MM.1S (cell line): ENCODE results near the gene GEMIN4.
"Not testable (repeated sequence)": the region's sequence is repeated elsewhere in the genome, so short reads cannot be mapped to it uniquely, and the experiment has no call there.

Source experiments
- DNase-seq: peaks from one replicate; pipeline ENCODE4 v3.0.0-alpha.2; 2015
- H2AFZ ChIP-seq: fragments of 300-600 bp; sonication (generic); 2 replicates; pipeline ENCODE4 v1.6.0; 2016; ENCODE audit warnings: antibody characterized with exemption, low read length
- H3F3A ChIP-seq: fragments of 300-600 bp; sonication (generic); 2 replicates; pipeline ENCODE4 v1.6.1; 2016; ENCODE audit warnings: mild to moderate bottlenecking, antibody characterized with exemption, low read length, moderate library complexity, mixed read lengths; ENCODE audit not compliant: insufficient read depth
- H3K27ac ChIP-seq: fragments of 300-600 bp; sonication (generic); 2 replicates; pipeline ENCODE4 v1.5.1; 2016; ENCODE audit warnings: mild to moderate bottlenecking, low read length
- H3K27me3 ChIP-seq: fragments of 300-600 bp; sonication (generic); replicated peaks from 2 replicates; pipeline ENCODE4 v1.6.0; 2016; ENCODE audit warnings: low read length; ENCODE audit not compliant: insufficient read depth
- H3K36me3 ChIP-seq: fragments of 300-600 bp; sonication (generic); replicated peaks from 2 replicates; pipeline ENCODE4 v1.6.1; 2016; ENCODE audit warnings: mild to moderate bottlenecking, low read length, mixed read lengths; ENCODE audit not compliant: insufficient read depth
- H3K4me1 ChIP-seq: fragments of 300-600 bp; sonication (generic); 2 replicates; pipeline ENCODE4 v1.6.1; 2016; ENCODE audit warnings: low read length, mixed read lengths
- H3K4me2 ChIP-seq: fragments of 300-600 bp; sonication (generic); 2 replicates; pipeline ENCODE4 v1.6.0; 2016; ENCODE audit warnings: low read depth, low read length
- H3K4me3 ChIP-seq: fragments of 300-600 bp; sonication (generic); 2 replicates; pipeline ENCODE4 v1.5.1; 2016; ENCODE audit warnings: low read length, mixed read lengths
- H3K79me2 ChIP-seq: fragments of 300-600 bp; sonication (generic); 2 replicates; pipeline ENCODE4 v1.6.1; 2016; ENCODE audit warnings: mixed run types, low read length, mixed read lengths
- H3K9ac ChIP-seq: fragments of 300-600 bp; sonication (generic); 2 replicates; pipeline ENCODE4 v1.6.1; 2016; ENCODE audit warnings: low read length, mixed read lengths
- H3K9me2 ChIP-seq: fragments of 300-600 bp; sonication (generic); replicated peaks from 2 replicates; pipeline ENCODE4 v1.6.1; 2016; ENCODE audit warnings: mild to moderate bottlenecking, low read length, mixed read lengths; ENCODE audit not compliant: insufficient read depth
- H3K9me3 ChIP-seq: fragments of 300-600 bp; sonication (generic); replicated peaks from 2 replicates; pipeline ENCODE4 v1.6.1; 2016; ENCODE audit warnings: mild to moderate bottlenecking, low read length, mixed read lengths; ENCODE audit not compliant: insufficient read depth
- H4K20me1 ChIP-seq: fragments of 300-600 bp; sonication (generic); 2 replicates; pipeline ENCODE4 v1.6.1; 2016; ENCODE audit warnings: mild to moderate bottlenecking, low read length, moderate library complexity, mixed read lengths; ENCODE audit not compliant: insufficient read depth
- CTCF ChIP-seq: fragments of 300-600 bp; sonication (generic); IDR thresholded peaks from 2 replicates; pipeline ENCODE4 v1.5.1; 2016; ENCODE audit warnings: antibody characterized with exemption, low read length, mixed read lengths
- EZH2 ChIP-seq: fragments of 300-600 bp; sonication (generic); optimal IDR thresholded peaks from 2 replicates; pipeline ENCODE3; 2017; ENCODE audit warnings: low read depth, mild to moderate bottlenecking, antibody characterized with exemption, low read length, mixed read lengths
- EZH2phosphoT487 ChIP-seq: fragments of 300-600 bp; sonication (generic); IDR thresholded peaks from 2 replicates; pipeline ENCODE4 v1.6.1; 2018; ENCODE audit warnings: antibody characterized with exemption, low read length

Gene GEMIN4

DNA sequence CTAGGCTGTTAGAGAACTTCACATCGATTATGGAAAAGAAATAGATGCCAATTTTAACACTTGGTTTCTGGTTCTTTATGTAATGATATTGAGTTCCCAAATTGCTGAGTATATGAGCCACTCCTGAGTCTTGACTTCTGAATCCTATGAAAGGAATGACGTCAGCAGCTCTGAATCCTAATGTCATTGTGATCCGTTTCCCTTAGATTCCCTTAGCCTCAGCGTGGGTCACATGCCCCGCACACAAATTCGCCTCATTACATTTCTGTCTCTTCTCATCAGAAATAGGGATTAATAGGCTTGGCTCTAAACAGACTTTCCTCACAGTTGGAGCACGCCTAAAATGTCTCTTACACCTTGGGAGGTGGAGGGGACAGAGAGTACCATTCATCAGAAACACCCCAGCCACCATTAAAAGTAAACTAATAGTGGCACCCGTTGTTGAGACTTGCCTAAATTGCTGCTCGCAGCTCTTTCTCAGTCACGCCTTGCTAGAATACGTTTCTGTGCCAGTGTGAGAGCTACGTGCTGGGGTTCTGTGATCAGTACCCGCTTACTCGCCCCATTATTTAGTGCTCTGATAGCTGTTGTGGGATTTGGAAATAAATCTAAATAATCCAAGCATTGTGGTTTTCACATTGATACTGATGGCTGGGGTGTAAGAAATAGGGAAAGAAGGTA, 37.2 kb upstream of the GEMIN4 start:
- TF ChIP-seq EZH2phosphoT487 (no peak), EZH2 (no peak), CTCF (no peak)
- H3F3A ChIP-seq, result no peaks in the 10 kb centered on the region

DNA sequence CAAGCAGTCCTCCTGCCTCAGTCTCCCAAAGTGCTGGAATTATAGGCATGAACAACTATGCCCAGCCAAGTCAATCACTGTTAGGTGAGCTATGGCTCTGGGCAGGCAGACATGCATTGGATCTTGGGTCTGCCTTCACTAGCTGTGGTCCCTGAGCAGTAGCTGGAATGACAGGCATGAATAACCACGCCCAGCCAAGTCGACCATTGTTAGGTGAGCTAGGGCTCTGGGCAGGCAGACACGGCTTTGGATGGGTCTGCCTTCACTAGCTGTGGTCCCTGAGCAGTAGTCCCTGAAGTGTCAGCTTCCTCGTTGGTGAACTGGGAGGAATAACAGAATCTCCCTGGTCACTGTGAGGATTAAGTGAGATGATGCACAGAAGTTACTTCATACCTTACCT, 36.5 kb upstream of the GEMIN4 start:
- Histone ChIP-seq H4K20me1 (no peaks in the 10 kb centered on the region), H3K27me3 (no peaks in the 10 kb centered on the region), H3K9me2 (no peaks in the 10 kb centered on the region), H3K4me1 (0 out of 2 replicates have a peak, but pooled peaks cover under 1% of the 10 kb centered on the region), H3K27ac (no peak overlapping the region), H3K36me3 (peaks cover 13% of the 10 kb centered on the region; the same call in 1 of the 2 replicates), H3K4me2 (no peak overlapping the region), H3K9me3 (no peaks in the 10 kb centered on the region), H3K4me3 (no peak overlapping the region), H3K9ac (no peak overlapping the region), H2AFZ (no peak overlapping the region), H3K79me2 (peaks cover 13% of the 10 kb centered on the region), H3F3A (no peaks in the 10 kb centered on the region)
- no peak for DNase-seq
- TF ChIP-seq EZH2 (no peak), CTCF (no peak), EZH2phosphoT487 (no peak)

More for the DNA sequence above, 37.2 kb upstream of the GEMIN4 start:
- Histone ChIP-seq H3K27ac (no peak overlapping the region), H3K36me3 (peaks cover 13% of the 10 kb centered on the region; the same call in 1 of the 2 replicates), H2AFZ (no peak overlapping the region), H3K79me2 (peaks cover 5% of the 10 kb centered on the region), H3K9me2 (no peaks in the 10 kb centered on the region), H3K9me3 (no peaks in the 10 kb centered on the region), H4K20me1 (no peaks in the 10 kb centered on the region), H3K9ac (no peak overlapping the region), H3K4me2 (no peak overlapping the region), H3K4me3 (no peak overlapping the region), H3K27me3 (no peaks in the 10 kb centered on the region), H3K4me1 (no peaks in the 10 kb centered on the region)
- no peak for DNase-seq

DNA sequence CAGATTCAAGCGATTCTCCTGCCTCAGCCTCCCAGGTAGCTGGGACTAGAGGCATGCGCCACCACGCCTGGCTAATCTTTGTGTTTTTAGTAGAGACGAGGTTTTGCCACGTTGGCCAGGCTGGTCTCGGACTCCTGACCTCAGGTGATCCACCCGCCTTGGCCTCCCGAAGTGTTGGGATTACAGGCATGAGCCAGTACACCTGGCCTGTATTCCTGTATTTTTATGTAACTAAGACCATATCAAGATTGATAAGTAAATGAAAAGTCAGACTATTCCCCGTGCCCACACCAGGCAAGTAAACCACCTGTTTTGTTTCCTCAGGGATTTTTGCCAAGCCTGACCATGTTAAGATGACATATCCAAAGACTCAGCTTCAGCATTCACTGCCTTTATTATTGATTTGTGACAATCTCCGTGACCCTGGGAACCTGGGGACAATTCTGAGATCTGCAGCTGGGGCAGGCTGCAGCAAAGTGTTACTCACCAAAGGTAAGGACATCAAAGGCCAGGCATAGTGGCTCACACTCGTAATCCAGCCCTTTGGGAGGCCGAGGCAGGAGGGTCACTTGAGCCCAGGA, 35.7 kb upstream of the GEMIN4 start:
- Histone ChIP-seq H3K4me2 (no peak overlapping the region), H3K36me3 (peaks cover 13% of the 10 kb centered on the region; the same call in 1 of the 2 replicates), H4K20me1 (no peaks in the 10 kb centered on the region)

DNA sequence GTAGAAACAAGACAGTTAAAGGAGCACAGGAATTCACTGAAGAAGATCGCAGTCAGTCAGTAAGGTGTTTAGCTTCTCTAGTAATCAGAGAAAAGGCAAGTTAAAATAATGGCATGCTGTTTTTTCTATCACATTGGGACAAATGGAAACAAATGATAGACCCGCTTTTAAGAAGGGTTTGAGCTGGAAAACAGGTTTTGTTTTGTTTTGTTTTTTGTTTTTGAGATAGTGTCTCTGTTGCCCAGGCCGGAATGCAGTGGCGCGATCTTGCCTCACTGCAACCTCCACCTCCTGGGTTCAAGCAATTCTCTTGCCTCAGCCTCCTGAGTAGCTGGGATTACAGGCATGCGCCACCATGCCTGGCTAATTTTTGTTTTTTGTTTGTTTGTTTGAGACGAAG, 33.8 kb upstream of the GEMIN4 start:
- not testable (repeated sequence) for H3K27ac ChIP-seq, H3K9me3 ChIP-seq, DNase-seq, H3F3A ChIP-seq, H3K4me3 ChIP-seq, H2AFZ ChIP-seq, H3K36me3 ChIP-seq, H4K20me1 ChIP-seq, H3K9me2 ChIP-seq, H3K4me2 ChIP-seq, H3K9ac ChIP-seq, H3K27me3 ChIP-seq
- Histone ChIP-seq H3K79me2 (peaks cover 39% of the 10 kb centered on the region), H3K4me1 (peaks cover 12% of the 10 kb centered on the region)

More for the DNA sequence above, 35.7 kb upstream of the GEMIN4 start:
- H3K9me2 ChIP-seq, result no peaks in the 10 kb centered on the region
- no peaks in the 10 kb centered on the region for H3K9me3 ChIP-seq
- H3K79me2 ChIP-seq, result peaks cover 21% of the 10 kb centered on the region
- H3K9ac ChIP-seq, result no peak overlapping the region
- no peak overlapping the region for H2AFZ ChIP-seq
- no peak for DNase-seq
- TF ChIP-seq EZH2phosphoT487 (no peak), CTCF (no peak), EZH2 (no peak)
- no peaks in the 10 kb centered on the region for H3K27me3 ChIP-seq
- H3K4me1 ChIP-seq, result peaks cover 7% of the 10 kb centered on the region; the same call in 1 of the 2 replicates
- no peak overlapping the region for H3K27ac ChIP-seq
- no peaks in the 10 kb centered on the region for H3F3A ChIP-seq
- H3K4me3 ChIP-seq, result no peak overlapping the region
